Gastroesophageal sphincter (tissue), 4 donors: ENCODE data around the gene CAAP1. TPM values are rescaled to one million over a fixed set of nuclear protein-coding genes. Genes with fewer than 3 reads are reported as not detected.

ENCODE experiments used
- ATAC-seq: fragments of 150-250 bp; one replicate; pipeline ENCODE4 v1.9.1; 2016; ENCODE audit warnings: mild to moderate bottlenecking, moderate library complexity
- H3K27ac ChIP-seq, 4 donors: fragments of 200-600 bp; sonication (generic) in 3 of 4; 1 replicate in 3 of 4; 2 replicates in 1 of 4; pipeline ENCODE4 v1.5.1; 2016 to 2019
- H3K27me3 ChIP-seq: fragments of 200-600 bp; sonication (generic); one replicate; pipeline ENCODE4 v1.5.1; 2019
- H3K36me3 ChIP-seq, 2 donors: fragments of 200-600 bp; sonication (generic); one replicate each; pipeline ENCODE4 v1.5.1; 2019; ENCODE audit warnings: control low read depth in 1 of 2
- H3K4me1 ChIP-seq, 3 donors: fragments of 200-600 bp; sonication (generic); 1 replicate in 2 of 3; 2 replicates in 1 of 3; pipeline ENCODE4 v1.5.1; 2016 to 2019; ENCODE audit warnings: control low read depth in 2 of 3
- H3K4me3 ChIP-seq, 2 donors: fragments of 200-600 bp; sonication (generic); one replicate each; pipeline ENCODE4 v1.5.1; 2019; ENCODE audit warnings: mild to moderate bottlenecking in 1 of 2, moderate library complexity in 1 of 2
- H3K9me3 ChIP-seq, 3 donors: fragments of 200-600 bp; sonication (generic); one replicate each; pipeline ENCODE4 v1.5.1; 2017 to 2019; ENCODE audit warnings: control low read depth in 2 of 3
- EP300 ChIP-seq: sonication (generic); formaldehyde crosslinking; IDR thresholded peaks from one replicate; pipeline ENCODE4 v1.6.1; 2017; ENCODE audit warnings: antibody characterized with exemption, mild to moderate bottlenecking
- POLR2A ChIP-seq, 2 donors: fragments of 450-650 bp; IDR thresholded peaks; one replicate each; pipeline ENCODE4 v1.6.1; 2017; ENCODE audit warnings: antibody characterized with exemption in 2 of 2, mild to moderate bottlenecking in 2 of 2, moderate library complexity in 1 of 2
- POLR2AphosphoS5 ChIP-seq: sonication (generic); formaldehyde crosslinking; IDR thresholded peaks from one replicate; pipeline ENCODE4 v1.6.1; 2017; ENCODE audit warnings: antibody characterized with exemption
- WGBS, 2 donors: methylation state at CpG; one replicate each; pipeline ENCODE4 v1.1.5; 2018; ENCODE audit warnings: low coverage in 1 of 2; 5-methylcytosine and 5-hydroxymethylcytosine counted together
- total RNA-seq, 4 donors: library from RNA; depleted of rRNA; stranded (reverse); fragments of >200 nt; gene quantifications; one replicate each; pipeline ENCODE4 v1.1.0, GENCODE V29; 2016
- TF ChIP-seq, protein P1 (sequence below), 4 experiments: fragments of 200-600 bp in 2 of 4; fragments of 450-650 bp in 2 of 4; sonication (generic) in 1 of 4; IDR thresholded peaks; one replicate each; pipeline ENCODE4 v1.5.1; 2017 to 2019; ENCODE audit warnings: antibody characterized with exemption in 4 of 4, mild to moderate bottlenecking in 2 of 4, moderate library complexity in 2 of 4

The CAAP1 gene
- total RNA-seq, 4 donors from 2014 or later = 12.6 to 21.8 (median 15.9) TPM

DNA sequence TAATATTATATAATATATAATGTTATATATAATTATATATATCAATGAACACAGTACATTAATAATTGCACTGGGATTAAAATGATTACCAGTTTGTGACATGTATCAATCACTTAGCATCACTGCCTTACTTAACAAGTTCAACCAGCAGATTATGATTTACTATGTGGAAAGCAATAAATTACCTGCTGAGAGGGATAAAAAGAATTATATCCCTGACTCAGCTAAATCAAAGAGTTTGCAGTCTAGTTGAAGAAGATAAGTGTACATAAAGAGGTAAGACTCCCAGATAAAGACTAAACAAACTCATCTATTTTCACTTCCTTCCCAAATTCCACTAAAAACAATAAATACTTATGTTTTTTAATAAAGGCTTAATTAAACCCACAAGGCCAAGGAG is 43.2 kb upstream of the CAAP1 start:
- no peak for ATAC-seq

DNA sequence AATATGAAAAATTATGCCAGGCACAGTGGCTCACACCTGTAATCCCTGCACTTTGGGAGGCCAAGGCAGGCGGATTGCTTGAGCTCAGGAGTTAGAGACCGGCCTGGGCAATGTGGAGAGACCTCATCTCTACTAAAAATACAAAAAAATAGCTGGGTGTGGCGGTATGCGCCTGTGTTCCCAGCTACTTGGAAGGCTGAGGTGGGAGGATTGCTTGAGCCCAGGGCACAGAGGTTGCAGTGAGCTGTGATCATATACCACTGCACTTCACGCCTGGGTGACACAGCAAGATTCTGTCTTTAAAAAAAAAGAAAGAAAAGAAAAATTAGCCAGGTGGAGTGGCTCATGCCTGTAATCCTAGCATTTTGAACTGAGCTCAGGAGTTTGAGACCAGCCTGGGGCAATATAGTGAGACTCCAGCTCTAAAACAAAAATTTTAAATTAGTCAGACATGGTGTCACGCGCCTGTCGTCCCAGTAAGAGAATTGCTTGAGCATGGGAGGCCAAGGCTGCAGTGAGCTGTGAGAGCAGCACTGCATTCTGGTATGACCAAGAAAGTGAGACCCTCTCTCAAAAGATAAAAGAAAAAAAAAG is 36.4 kb upstream of the CAAP1 start:
- Histone ChIP-seq H3K4me3 (no peak overlapping the region), H3K4me1 (peaks cover 0 to 5% (median 0%) of the 10 kb centered on the region in 3 donors), H3K36me3 (peaks cover 8 to 82% of the 10 kb centered on the region in 2 donors), H3K9me3 (no peaks in the 10 kb centered on the region), H3K27ac (no peak overlapping the region), H3K27me3 (no peaks in the 10 kb centered on the region)
- 76 to 97% methylated on average over 5 to 8 of the region's 8 CpGs for WGBS, 2 donors
- TF ChIP-seq, protein P1, sequence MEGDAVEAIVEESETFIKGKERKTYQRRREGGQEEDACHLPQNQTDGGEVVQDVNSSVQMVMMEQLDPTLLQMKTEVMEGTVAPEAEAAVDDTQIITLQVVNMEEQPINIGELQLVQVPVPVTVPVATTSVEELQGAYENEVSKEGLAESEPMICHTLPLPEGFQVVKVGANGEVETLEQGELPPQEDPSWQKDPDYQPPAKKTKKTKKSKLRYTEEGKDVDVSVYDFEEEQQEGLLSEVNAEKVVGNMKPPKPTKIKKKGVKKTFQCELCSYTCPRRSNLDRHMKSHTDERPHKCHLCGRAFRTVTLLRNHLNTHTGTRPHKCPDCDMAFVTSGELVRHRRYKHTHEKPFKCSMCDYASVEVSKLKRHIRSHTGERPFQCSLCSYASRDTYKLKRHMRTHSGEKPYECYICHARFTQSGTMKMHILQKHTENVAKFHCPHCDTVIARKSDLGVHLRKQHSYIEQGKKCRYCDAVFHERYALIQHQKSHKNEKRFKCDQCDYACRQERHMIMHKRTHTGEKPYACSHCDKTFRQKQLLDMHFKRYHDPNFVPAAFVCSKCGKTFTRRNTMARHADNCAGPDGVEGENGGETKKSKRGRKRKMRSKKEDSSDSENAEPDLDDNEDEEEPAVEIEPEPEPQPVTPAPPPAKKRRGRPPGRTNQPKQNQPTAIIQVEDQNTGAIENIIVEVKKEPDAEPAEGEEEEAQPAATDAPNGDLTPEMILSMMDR (IDR thresholded peaks at IDR 0.05) = no peak
- no peak for TF ChIP-seq EP300
- no peak for TF ChIP-seq POLR2A (IDR thresholded peaks at IDR 0.05)
- TF ChIP-seq POLR2AphosphoS5 = no peak
- ATAC-seq = no peak

More for the DNA sequence above, 43.2 kb upstream of the CAAP1 start:
- Histone ChIP-seq H3K4me1 (peaks cover 0 to 8% (median 0%) of the 10 kb centered on the region in 3 donors), H3K4me3 (no peak overlapping the region), H3K9me3 (peaks cover 0 to 12% (median 0%) of the 10 kb centered on the region in 3 donors), H3K27ac (no peak overlapping the region), H3K27me3 (no peaks in the 10 kb centered on the region), H3K36me3 (peaks cover 0 to 21% of the 10 kb centered on the region in 2 donors)
- TF ChIP-seq POLR2A (IDR thresholded peaks at IDR 0.05) (no peak), POLR2AphosphoS5 (no peak), EP300 (no peak)
- TF ChIP-seq, protein P1 (IDR thresholded peaks at IDR 0.05) = no peak

DNA sequence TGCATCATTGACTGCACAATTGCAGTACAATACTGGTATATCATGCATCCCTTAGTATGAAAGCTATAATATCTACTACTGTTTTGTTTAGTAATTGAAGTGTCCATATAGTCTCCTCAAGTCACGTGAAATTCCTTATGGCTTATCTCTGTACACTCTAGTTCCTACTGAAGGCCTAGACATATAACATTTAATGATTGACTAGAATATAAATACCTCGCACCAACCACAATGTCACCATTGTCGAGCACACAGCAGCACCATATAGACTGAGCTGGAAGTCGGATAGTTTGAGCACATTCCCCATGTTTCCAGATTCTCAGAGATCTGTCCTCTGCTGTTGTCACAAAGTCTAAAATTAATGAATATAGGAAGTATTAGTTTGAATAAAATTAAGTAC is 33.0 kb upstream of the CAAP1 start:
- 77 to 92% methylated on average over 3 to 4 of the region's 4 CpGs for WGBS, 2 donors

DNA sequence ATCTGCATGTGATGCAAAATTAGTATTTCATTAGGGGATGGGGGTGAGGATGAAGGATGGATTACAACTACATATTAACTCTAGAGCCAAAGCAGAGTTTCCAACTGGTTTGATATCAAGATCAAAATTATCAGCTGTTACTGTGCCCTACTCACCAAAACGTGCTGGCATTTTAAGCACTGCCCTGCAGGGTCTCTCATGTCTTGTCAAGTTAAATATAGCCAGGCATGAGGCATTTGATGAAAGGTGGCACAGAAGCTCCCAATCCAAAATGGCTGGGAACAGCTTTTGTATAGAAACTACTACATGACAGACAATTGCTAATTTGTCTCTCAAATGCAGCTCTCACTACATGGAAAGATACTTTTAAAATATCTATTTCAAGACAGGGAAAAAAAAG is 27.1 kb upstream of the CAAP1 start:
- H3K27ac ChIP-seq = no peak overlapping the region
- WGBS, 2 donors = 33 to 36% methylated on average over 1 of the region's 1 CpG
- peaks cover 5 to 98% of the 10 kb centered on the region in 2 donors for H3K36me3 ChIP-seq
- no peaks in the 10 kb centered on the region for H3K9me3 ChIP-seq
- no peak overlapping the region for H3K4me3 ChIP-seq
- no peaks in the 10 kb centered on the region for H3K4me1 ChIP-seq
- no peaks in the 10 kb centered on the region for H3K27me3 ChIP-seq
- no peak for TF ChIP-seq POLR2AphosphoS5
- TF ChIP-seq, protein P1 (IDR thresholded peaks at IDR 0.05) = no peak
- TF ChIP-seq POLR2A (IDR thresholded peaks at IDR 0.05) = no peak
- no peak for TF ChIP-seq EP300
- no peak for ATAC-seq

More for the DNA sequence above, 33.0 kb upstream of the CAAP1 start:
- Histone ChIP-seq H3K27me3 (no peaks in the 10 kb centered on the region), H3K4me3 (no peak overlapping the region), H3K27ac (no peak overlapping the region), H3K9me3 (no peaks in the 10 kb centered on the region), H3K36me3 (peaks cover 10 to 93% of the 10 kb centered on the region in 2 donors), H3K4me1 (peaks cover 0 to 5% (median 0%) of the 10 kb centered on the region in 3 donors)
- ATAC-seq = no peak
- TF ChIP-seq POLR2A (IDR thresholded peaks at IDR 0.05) = no peak
- TF ChIP-seq POLR2AphosphoS5 = no peak
- no peak for TF ChIP-seq EP300
- TF ChIP-seq, protein P1 (IDR thresholded peaks at IDR 0.05) = no peak

DNA sequence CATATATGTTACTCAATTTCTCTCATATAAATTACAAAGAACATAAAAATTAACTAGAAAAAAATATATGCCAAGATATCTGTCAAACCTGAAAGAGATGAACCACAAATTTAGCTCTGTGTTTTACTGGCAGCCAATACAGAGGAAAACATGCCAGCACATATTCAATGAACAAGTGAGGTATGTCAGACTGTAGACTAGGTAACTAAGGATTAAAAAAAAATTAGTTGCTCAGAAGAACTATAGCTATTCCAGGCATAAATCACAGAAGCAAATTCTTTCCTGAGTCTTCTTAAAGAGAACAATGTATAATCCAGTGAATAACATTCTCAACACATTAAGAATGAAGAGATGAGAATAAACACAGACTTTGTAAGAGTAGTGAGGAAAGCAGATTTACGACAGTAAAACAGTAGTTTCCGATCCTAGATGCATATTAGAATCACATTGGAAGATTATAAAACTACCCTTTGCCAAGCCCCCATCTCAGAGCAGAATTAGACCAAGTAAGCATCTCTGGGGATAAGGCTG is 20.6 kb upstream of the CAAP1 start:
- TF ChIP-seq POLR2A (IDR thresholded peaks at IDR 0.05) (no peak), POLR2AphosphoS5 (no peak), EP300 (no peak)
- TF ChIP-seq, protein P1 (IDR thresholded peaks at IDR 0.05) = no peak
- Histone ChIP-seq H3K9me3 (no peaks in the 10 kb centered on the region), H3K4me1 (no peaks in the 10 kb centered on the region), H3K27ac (no peak overlapping the region), H3K27me3 (no peaks in the 10 kb centered on the region), H3K36me3 (peaks cover 0 to 80% of the 10 kb centered on the region in 2 donors), H3K4me3 (no peak overlapping the region)
- 93% methylated on average over 2 of the region's 2 CpGs; no CpG with 5 or more reads in 1 of the 2 donors for WGBS, 2 donors
- no peak for ATAC-seq
